ENCODE data around the gene CEP192. TPM values are rescaled to one million over a fixed set of nuclear protein-coding genes. Genes with fewer than 3 reads are reported as not detected.

CEP192 gene
- total and polyA plus RNA-seq, 10 donors = 13.8 to 41.8 (median 32.4) TPM

DNA sequence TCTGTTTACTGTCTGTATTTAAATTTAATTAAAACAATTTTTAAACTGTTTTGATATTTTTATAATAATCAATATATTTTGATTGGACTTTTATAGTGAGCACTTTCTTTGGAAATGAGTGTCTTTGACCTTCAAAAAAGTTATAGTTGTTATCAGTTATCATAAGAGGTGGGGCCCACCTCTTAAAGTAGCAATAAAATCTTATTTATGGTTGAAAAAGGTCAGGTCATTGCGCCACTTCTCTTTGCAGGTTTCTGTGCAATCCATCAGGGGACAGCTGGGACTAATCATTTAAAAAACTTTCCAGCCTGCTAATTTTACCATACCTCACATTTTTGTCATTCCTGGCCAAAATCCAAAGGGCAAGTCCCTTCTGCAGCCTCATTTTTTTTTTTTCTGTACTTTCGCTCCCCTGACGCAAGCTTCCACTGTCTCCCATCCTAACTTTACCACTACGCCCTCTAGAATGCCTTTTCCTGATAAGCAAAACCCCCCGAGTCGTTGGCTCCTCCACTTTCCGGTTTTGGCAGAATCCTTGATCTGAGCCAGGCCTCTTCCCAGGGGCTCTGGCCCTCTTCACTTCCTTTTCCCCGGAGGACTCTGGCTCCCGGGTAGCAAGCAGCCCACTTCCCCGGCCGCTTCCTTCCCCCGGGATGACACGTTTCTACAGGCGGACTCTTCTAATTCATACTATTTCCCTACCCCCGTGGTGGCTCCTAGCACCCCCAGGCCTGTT, 44.4 kb upstream of the CEP192 start:
- peak overlapping the region; percentile 57 to 89 (median 63) for H3K4me3 ChIP-seq
- WGBS, 5 donors = 3 to 5% (median 4%) methylated on average over 15 of the region's 15 CpGs
- TF ChIP-seq POLR2AphosphoS5 (IDR thresholded peaks at IDR 0.05) (peak in 1 of 3 donors; percentile 34), POLR2A (IDR thresholded peaks at IDR 0.05) (no peak)
- H3K9me3 ChIP-seq = no peaks in the 10 kb centered on the region
- intact Hi-C loops (cut with DNase I; ENCODE audit: low total_unique reads) = loop anchor here (10.0 kb wide), 1 partner anchor 52 kb away; no protein-coding TSS in a partner anchor
- DNase-seq = no peak
- H3K36me3 ChIP-seq = no peaks in the 10 kb centered on the region
- peak overlapping the region; percentile 86 to 99 (median 94) for H3K27ac ChIP-seq
- peaks cover 4 to 54% (median 43%) of the 10 kb centered on the region in 6 donors for H3K4me1 ChIP-seq
- H3K27me3 ChIP-seq (replicated peaks in 1 of 7) = no peaks in the 10 kb centered on the region

DNA sequence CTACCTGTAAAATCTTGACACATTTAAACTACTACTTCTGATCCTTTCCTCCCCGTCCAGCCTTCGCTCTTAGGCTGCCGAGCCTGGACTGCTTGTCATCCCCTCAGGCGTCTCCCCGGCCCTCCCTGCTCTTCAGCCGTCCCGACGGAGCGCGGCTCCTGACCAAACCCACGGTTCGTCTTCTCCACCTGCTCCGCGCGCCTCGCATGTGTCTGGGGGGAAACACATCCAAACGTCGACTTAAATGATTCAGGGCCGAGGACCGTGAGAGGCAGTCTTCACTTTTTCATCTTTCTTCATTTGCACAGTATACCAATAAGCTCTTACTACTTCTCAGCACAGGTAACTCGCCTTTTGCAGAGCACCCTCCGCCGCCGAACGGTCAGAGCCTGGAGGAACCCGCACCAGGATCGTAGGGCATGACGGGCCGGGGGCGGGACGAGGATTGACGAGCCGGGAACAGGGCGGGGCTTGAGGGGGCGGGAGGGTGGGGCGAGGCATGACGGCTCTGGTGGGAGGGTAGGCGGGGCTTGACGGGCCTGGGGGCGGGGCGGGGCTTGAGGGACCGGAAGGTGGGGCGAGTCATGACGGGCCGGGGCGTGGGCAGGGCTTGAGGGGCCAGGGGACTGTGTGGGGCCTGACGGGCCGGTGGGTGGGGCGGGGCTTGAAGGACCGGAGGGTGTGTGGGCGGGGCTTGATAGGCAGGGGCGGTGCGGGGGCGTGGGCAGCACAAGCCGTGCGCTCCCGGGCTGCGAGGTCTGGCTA, 43.7 kb upstream of the CEP192 start, which contains the start of gene SEH1L:
TSS of gene SEH1L (plus strand) at position 727 of the 765 bp plus-strand sequence. CDS start 111 bp downstream, outside the sequence.
- Histone ChIP-seq H3K4me3 (peak within 1 kb of the TSS; percentile 57 to 89 (median 70)), H3K36me3 (peaks cover 0 to 5% (median 0%) of the 10 kb centered on the region in 6 donors), H3K9me3 (no peaks in the 10 kb centered on the region), H3K4me1 (peaks cover 4 to 59% (median 46%) of the 10 kb centered on the region in 6 donors), H3K27ac (peak within 1 kb of the TSS; percentile 92 to 99 (median 95)), H3K27me3 (replicated peaks in 1 of 7) (no peaks in the 10 kb centered on the region)
- intact Hi-C loops (cut with DNase I; ENCODE audit: low total_unique reads) = loop anchor here (10.0 kb wide), 1 partner anchor 53 kb away; no protein-coding TSS in a partner anchor
- peak in 1 of 3 donors; percentile 47 for TF ChIP-seq POLR2A (IDR thresholded peaks at IDR 0.05)
- TF ChIP-seq, protein P1, sequence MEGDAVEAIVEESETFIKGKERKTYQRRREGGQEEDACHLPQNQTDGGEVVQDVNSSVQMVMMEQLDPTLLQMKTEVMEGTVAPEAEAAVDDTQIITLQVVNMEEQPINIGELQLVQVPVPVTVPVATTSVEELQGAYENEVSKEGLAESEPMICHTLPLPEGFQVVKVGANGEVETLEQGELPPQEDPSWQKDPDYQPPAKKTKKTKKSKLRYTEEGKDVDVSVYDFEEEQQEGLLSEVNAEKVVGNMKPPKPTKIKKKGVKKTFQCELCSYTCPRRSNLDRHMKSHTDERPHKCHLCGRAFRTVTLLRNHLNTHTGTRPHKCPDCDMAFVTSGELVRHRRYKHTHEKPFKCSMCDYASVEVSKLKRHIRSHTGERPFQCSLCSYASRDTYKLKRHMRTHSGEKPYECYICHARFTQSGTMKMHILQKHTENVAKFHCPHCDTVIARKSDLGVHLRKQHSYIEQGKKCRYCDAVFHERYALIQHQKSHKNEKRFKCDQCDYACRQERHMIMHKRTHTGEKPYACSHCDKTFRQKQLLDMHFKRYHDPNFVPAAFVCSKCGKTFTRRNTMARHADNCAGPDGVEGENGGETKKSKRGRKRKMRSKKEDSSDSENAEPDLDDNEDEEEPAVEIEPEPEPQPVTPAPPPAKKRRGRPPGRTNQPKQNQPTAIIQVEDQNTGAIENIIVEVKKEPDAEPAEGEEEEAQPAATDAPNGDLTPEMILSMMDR (IDR thresholded peaks at IDR 0.05 in 8 of 11, conservative IDR thresholded peaks at IDR 0.05 in 3 of 11) = peak in 1 of 11 experiments; percentile 20
- TF ChIP-seq POLR2AphosphoS5 (IDR thresholded peaks at IDR 0.05) = peak; percentile 7 to 84 (median 55)
- peak; percentile 100 for DNase-seq
- 0 to 1% (median 1%) methylated on average over 44 to 58 of the region's 58 CpGs for WGBS, 5 donors

DNA sequence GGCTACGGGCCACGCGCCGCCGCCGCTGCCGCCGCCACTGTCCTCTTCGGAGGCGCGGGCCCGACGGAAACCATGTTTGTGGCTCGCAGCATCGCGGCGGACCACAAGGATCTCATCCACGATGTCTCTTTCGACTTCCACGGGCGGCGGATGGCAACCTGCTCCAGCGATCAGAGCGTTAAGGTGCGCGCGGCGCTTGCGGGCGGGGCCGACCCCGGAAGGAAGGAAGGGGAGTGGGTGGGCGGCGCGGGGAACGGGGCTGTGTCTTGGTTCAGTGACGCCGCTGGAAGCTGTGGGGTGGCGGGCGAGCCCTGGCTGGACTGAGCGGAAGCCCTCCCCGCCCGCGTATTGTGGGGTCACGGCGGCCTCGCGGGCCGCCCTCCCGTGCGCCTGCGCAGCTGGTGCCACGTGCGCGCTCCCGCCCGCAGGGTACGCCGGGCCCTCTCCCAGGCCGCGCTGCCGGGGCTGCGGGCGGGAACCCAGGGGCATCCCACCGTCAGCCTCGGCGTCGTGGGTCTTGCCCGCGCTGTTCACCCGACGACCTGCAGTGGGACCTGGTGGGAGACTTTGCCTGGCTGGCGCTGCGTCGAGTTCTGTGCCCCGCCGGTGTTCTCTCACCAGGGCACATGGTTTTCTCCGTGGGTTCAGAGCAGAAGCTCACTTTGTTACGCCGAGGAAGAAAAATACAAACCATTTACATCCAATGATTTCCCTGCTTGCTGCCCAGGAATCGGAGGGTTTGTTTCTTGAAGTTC, 42.9 kb upstream of the CEP192 start:
- WGBS, 5 donors = 1 to 4% (median 1%) methylated on average over 34 to 81 of the region's 81 CpGs
- H3K27ac ChIP-seq = peak overlapping the region; percentile 92 to 99 (median 95)
- peak; percentile 99 for DNase-seq
- TF ChIP-seq, protein P1 (IDR thresholded peaks at IDR 0.05 in 8 of 11, conservative IDR thresholded peaks at IDR 0.05 in 3 of 11) = peak in 2 of 11 experiments; percentile 8 to 9
- peak in 1 of 3 donors; percentile 66 for TF ChIP-seq POLR2A (IDR thresholded peaks at IDR 0.05)
- peak; percentile 91 to 96 (median 91) for TF ChIP-seq POLR2AphosphoS5 (IDR thresholded peaks at IDR 0.05)
- intact Hi-C loops (cut with DNase I; ENCODE audit: low total_unique reads) = loop anchor here (10.0 kb wide), 1 partner anchor 53 kb away; no protein-coding TSS in a partner anchor
- no peaks in the 10 kb centered on the region for H3K27me3 ChIP-seq (replicated peaks in 1 of 7)
- H3K9me3 ChIP-seq = no peaks in the 10 kb centered on the region
- peaks cover 4 to 59% (median 46%) of the 10 kb centered on the region in 6 donors for H3K4me1 ChIP-seq
- peak overlapping the region; percentile 45 to 89 (median 69) for H3K4me3 ChIP-seq
- H3K36me3 ChIP-seq = peaks cover 0 to 13% (median 1%) of the 10 kb centered on the region in 6 donors

GRCh38 chr18:12958478-12958877, 32.7 kb upstream of the CEP192 start:
- Histone ChIP-seq H3K4me3 (no peak overlapping the region), H3K9me3 (no peaks in the 10 kb centered on the region), H3K27ac (no peak overlapping the region), H3K27me3 (replicated peaks in 1 of 7) (no peaks in the 10 kb centered on the region), H3K4me1 (peaks cover 0 to 6% (median 0%) of the 10 kb centered on the region in 6 donors), H3K36me3 (peaks cover 0 to 78% (median 48%) of the 10 kb centered on the region in 6 donors)
- 76 to 99% (median 97%) methylated on average over 3 of the region's 3 CpGs for WGBS, 5 donors
- no peak for DNase-seq
- intact Hi-C loops (cut with DNase I; ENCODE audit: low total_unique reads) = no loop called here
- TF ChIP-seq POLR2A (IDR thresholded peaks at IDR 0.05) (no peak), POLR2AphosphoS5 (IDR thresholded peaks at IDR 0.05) (no peak)
- TF ChIP-seq, protein P1 (IDR thresholded peaks at IDR 0.05 in 8 of 11, conservative IDR thresholded peaks at IDR 0.05 in 3 of 11) = no peak

Data from spleen (tissue), 11 donors.